Endodermal cell (in vitro differentiated cells): ENCODE results near the gene ETV6. TPM values are rescaled to one million over a fixed set of nuclear protein-coding genes. Genes with fewer than 3 reads are reported as not detected.

ENCODE experiments used
- DNase-seq: peaks from one replicate; pipeline ENCODE4 v3.0.0-alpha.2; 2017
- H3K27ac ChIP-seq: 2 replicates; pipeline ENCODE4 v1.5.1; 2013; ENCODE audit warnings: mild to moderate bottlenecking, low read depth, low read length, moderate library complexity
- H3K27me3 ChIP-seq: 2 replicates; pipeline ENCODE4 v1.6.1; 2013; ENCODE audit warnings: mild to moderate bottlenecking, low read length, moderate library complexity; ENCODE audit not compliant: insufficient read depth, control insufficient read depth, poor library complexity, severe bottlenecking
- H3K36me3 ChIP-seq: 2 replicates; pipeline ENCODE4 v1.7.0; 2013; ENCODE audit warnings: mild to moderate bottlenecking, low read length, moderate library complexity; ENCODE audit not compliant: control insufficient read depth, insufficient read depth
- H3K4me1 ChIP-seq: one replicate; pipeline ENCODE4 v1.7.0; 2013; ENCODE audit warnings: low read length; ENCODE audit not compliant: control insufficient read depth, insufficient read depth
- H3K4me3 ChIP-seq: 2 replicates; pipeline ENCODE4 v1.5.1; 2013; ENCODE audit warnings: mild to moderate bottlenecking, low read length, moderate library complexity
- H3K9ac ChIP-seq: 2 replicates; pipeline ENCODE4 v1.6.1; 2013; ENCODE audit warnings: mild to moderate bottlenecking, low read length, moderate library complexity; ENCODE audit not compliant: poor library complexity, severe bottlenecking; ENCODE audit errors: extremely low read depth
- H3K9me3 ChIP-seq: 2 replicates; pipeline ENCODE4 v1.6.1; 2013; ENCODE audit warnings: mild to moderate bottlenecking, low read length, moderate library complexity; ENCODE audit not compliant: control insufficient read depth
- H3K27ac Mint-ChIP-seq: 2 replicates; pipeline ENCODE4 v1.8.0; 2020; ENCODE audit warnings: mixed read lengths
- H3K27me3 Mint-ChIP-seq: 2 replicates; pipeline ENCODE4 v1.8.0; 2021; ENCODE audit warnings: mild to moderate bottlenecking, mixed read lengths; ENCODE audit not compliant: insufficient read depth
- H3K36me3 Mint-ChIP-seq: 2 replicates; pipeline ENCODE4 v1.8.0; 2020; ENCODE audit warnings: low read depth, mixed read lengths
- H3K4me1 Mint-ChIP-seq: 2 replicates; pipeline ENCODE4 v1.8.0; 2020; ENCODE audit warnings: mixed read lengths
- H3K4me3 Mint-ChIP-seq: 2 replicates; pipeline ENCODE4 v1.8.0; 2020; ENCODE audit warnings: mild to moderate bottlenecking, moderate library complexity, mixed read lengths
- H3K9me3 Mint-ChIP-seq: 2 replicates; pipeline ENCODE4 v1.8.0; 2020; ENCODE audit warnings: mild to moderate bottlenecking, mixed read lengths
- WGBS, 2 experiments: methylation state at CpG; one replicate each; pipeline versions ENCODE4 v1.1.5 to v1.1.7; 2013; ENCODE audit warnings: missing lambda C conversion rate in 2 of 2, mixed read lengths in 1 of 2; ENCODE audit not compliant: insufficient coverage in 1 of 2, insufficient read length in 1 of 2; 5-methylcytosine and 5-hydroxymethylcytosine counted together
- total RNA-seq, 2 donors: library from RNA; stranded (reverse); fragmentation: NEBNext Ultra II Directional in 1 of 2; extraction: Animal tissue kit (Norgen Biotek cat#: 25700) in 1 of 2; gene quantifications; 2 replicates in 1 of 2; 3 replicates in 1 of 2; pipeline ENCODE4 v1.2.1, GENCODE V29; 2021
- TF ChIP-seq, protein P1 (sequence below): fragments of 200-600 bp; sonication (generic); conservative IDR thresholded peaks from 2 replicates; pipeline ENCODE4 v1.5.0; 2021; ENCODE audit warnings: antibody characterized with exemption, mild to moderate bottlenecking

The ETV6 gene
- total RNA-seq, 2 donors from 2014 or later: 9.3 to 22.1 TPM

DNA sequence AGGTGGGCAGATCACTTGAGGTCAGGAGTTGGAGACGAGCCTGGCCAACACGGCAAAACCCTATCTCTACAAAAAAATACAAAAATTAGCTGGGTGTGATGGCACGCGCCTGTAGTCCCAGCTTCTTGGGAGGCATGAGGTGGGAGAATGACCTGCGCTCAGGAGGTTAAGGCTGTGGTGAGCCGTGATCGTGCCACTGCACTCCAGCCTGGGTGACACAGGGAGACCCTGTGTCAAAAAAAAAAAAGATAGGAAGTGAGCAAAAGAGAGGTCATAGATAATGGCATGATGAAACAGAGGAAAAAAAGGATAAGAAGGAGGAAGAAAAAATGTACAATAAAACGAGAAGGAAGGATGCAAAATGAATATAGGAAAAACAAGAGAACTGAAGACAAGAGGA, 159.5 kb downstream of the ETV6 start:
- Histone ChIP-seq H3K4me1 (peaks cover 22% of the 10 kb centered on the region), H3K36me3 (no peaks in the 10 kb centered on the region), H3K9ac (no peak overlapping the region), H3K4me3 (no peak overlapping the region), H3K27me3 (no peaks in the 10 kb centered on the region), H3K27ac (no peak overlapping the region), H3K9me3 (peaks cover 5% of the 10 kb centered on the region)
- TF ChIP-seq, protein P1, sequence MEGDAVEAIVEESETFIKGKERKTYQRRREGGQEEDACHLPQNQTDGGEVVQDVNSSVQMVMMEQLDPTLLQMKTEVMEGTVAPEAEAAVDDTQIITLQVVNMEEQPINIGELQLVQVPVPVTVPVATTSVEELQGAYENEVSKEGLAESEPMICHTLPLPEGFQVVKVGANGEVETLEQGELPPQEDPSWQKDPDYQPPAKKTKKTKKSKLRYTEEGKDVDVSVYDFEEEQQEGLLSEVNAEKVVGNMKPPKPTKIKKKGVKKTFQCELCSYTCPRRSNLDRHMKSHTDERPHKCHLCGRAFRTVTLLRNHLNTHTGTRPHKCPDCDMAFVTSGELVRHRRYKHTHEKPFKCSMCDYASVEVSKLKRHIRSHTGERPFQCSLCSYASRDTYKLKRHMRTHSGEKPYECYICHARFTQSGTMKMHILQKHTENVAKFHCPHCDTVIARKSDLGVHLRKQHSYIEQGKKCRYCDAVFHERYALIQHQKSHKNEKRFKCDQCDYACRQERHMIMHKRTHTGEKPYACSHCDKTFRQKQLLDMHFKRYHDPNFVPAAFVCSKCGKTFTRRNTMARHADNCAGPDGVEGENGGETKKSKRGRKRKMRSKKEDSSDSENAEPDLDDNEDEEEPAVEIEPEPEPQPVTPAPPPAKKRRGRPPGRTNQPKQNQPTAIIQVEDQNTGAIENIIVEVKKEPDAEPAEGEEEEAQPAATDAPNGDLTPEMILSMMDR: no peak
- H3K9me3 Mint-ChIP-seq: peaks cover 1% of the 10 kb centered on the region
- DNase-seq: no peak
- H3K4me1 Mint-ChIP-seq: peaks cover 32% of the 10 kb centered on the region
- peaks cover 10% of the 10 kb centered on the region for H3K36me3 Mint-ChIP-seq
- H3K27ac Mint-ChIP-seq: no peak overlapping the region
- H3K4me3 Mint-ChIP-seq: no peak overlapping the region
- whole genome bisulfite sequencing, 2 experiments: 89 to 97% methylated on average over 4 to 7 of the region's 8 CpGs
- H3K27me3 Mint-ChIP-seq: no peaks in the 10 kb centered on the region

DNA sequence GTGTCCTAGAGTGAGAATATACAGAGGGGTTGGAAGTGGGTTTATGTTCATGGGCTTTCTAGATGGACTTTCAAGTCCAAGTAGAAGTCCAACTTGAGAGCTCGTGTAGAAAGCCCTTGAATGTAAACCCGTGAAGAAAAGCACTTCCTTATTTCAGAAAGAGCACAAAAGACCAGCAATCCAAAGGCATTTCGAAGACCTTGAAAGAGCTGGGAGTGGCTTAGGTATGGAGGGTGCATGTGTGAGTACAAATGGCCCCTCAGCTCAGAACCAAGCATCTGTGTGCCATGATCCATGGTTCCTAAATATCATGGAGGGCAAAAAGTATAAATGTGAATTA, 160.7 kb downstream of the ETV6 start:
- no peak for DNase-seq
- H3K4me3 ChIP-seq: no peak overlapping the region
- H3K9me3 ChIP-seq: no peaks in the 10 kb centered on the region
- H3K36me3 ChIP-seq: no peaks in the 10 kb centered on the region
- Mint-ChIP-seq H3K27me3 (no peaks in the 10 kb centered on the region), H3K36me3 (peaks cover 4% of the 10 kb centered on the region), H3K4me3 (no peak overlapping the region), H3K9me3 (no peaks in the 10 kb centered on the region), H3K27ac (no peak overlapping the region), H3K4me1 (peaks cover 34% of the 10 kb centered on the region)
- 95 to 100% methylated on average over 2 to 3 of the region's 3 CpGs for WGBS, 2 experiments
- no peak overlapping the region for H3K27ac ChIP-seq
- no peak overlapping the region for H3K9ac ChIP-seq
- TF ChIP-seq, protein P1: no peak
- H3K4me1 ChIP-seq: peaks cover 22% of the 10 kb centered on the region
- H3K27me3 ChIP-seq: no peaks in the 10 kb centered on the region

DNA sequence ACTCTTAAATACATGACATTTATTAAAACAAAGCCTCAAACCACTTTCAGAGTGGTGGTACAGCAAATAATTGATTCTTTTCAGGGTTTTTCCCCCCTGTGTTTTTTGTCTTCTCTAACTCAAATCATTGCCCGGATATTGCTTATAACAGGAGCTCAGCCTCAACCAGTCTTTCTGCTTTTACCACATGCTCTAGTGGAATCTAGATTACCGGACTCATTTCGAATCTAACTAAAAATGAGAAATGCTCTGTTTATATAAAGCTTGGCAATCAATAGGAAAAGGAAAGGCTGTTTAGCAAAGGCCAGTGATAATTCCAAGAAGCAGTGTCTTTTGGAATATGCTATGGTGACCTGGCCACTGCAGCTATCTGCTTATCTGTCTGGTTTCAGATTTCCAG, 161.5 kb downstream of the ETV6 start:
- Mint-ChIP-seq H3K36me3 (peaks cover 4% of the 10 kb centered on the region), H3K27me3 (no peaks in the 10 kb centered on the region), H3K27ac (no peak overlapping the region), H3K4me1 (peaks cover 38% of the 10 kb centered on the region), H3K4me3 (no peak overlapping the region), H3K9me3 (no peaks in the 10 kb centered on the region)
- Histone ChIP-seq H3K9me3 (no peaks in the 10 kb centered on the region), H3K4me3 (no peak overlapping the region), H3K27ac (no peak overlapping the region), H3K27me3 (no peaks in the 10 kb centered on the region), H3K4me1 (peaks cover 22% of the 10 kb centered on the region), H3K36me3 (no peaks in the 10 kb centered on the region), H3K9ac (no peak overlapping the region)
- DNase-seq: no peak
- TF ChIP-seq, protein P1: no peak
- 80 to 96% methylated on average over 1 to 3 of the region's 3 CpGs for WGBS, 2 experiments
